Measurements from ENCODE around the gene FMN2. TPM values are rescaled to one million over a fixed set of nuclear protein-coding genes. Genes with fewer than 3 reads are reported as not detected.

The FMN2 gene
- total RNA-seq, 3 donors from 2014 or later (not counting 1 experiment from before 2014, with no cell fraction given): not detected

DNA sequence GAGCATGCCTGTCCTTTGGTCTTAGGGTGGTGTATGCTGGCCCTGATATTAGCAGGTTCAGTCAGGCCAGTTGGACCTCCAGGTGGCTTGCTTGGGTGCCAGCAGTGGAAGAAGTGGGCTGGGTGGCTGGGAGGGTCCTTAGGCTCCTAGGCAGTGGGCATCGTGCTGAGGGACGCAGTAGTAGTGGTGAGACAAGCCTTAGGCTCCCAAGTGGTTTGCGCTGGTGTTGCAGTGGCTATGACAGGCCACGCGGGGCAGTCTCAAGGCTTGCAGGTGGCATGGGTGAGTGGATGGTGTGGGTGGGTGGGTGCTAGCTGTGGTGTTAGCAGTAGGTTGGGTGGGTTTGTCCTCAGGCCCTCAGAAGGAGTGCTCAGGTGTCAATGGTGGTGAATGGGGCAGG lies 162.3 kb downstream of the FMN2 start:
- no peak for ATAC-seq
- peaks cover 7% of the 10 kb centered on the region for H3K36me3 Mint-ChIP-seq
- H3K4me3 Mint-ChIP-seq: no peak overlapping the region
- H3K4me1 ChIP-seq (ENCODE audit: control insufficient read depth, insufficient read depth, low read length): no peaks in the 10 kb centered on the region
- H3K36me3 ChIP-seq (ENCODE audit: control insufficient read depth, insufficient read depth, low read length): no peaks in the 10 kb centered on the region
- no peak for DNase-seq
- no peaks in the 10 kb centered on the region for H3K27me3 ChIP-seq (ENCODE audit: control insufficient read depth, insufficient read depth, low read length)
- H3K4me1 Mint-ChIP-seq: no peaks in the 10 kb centered on the region
- TF ChIP-seq, protein P1, sequence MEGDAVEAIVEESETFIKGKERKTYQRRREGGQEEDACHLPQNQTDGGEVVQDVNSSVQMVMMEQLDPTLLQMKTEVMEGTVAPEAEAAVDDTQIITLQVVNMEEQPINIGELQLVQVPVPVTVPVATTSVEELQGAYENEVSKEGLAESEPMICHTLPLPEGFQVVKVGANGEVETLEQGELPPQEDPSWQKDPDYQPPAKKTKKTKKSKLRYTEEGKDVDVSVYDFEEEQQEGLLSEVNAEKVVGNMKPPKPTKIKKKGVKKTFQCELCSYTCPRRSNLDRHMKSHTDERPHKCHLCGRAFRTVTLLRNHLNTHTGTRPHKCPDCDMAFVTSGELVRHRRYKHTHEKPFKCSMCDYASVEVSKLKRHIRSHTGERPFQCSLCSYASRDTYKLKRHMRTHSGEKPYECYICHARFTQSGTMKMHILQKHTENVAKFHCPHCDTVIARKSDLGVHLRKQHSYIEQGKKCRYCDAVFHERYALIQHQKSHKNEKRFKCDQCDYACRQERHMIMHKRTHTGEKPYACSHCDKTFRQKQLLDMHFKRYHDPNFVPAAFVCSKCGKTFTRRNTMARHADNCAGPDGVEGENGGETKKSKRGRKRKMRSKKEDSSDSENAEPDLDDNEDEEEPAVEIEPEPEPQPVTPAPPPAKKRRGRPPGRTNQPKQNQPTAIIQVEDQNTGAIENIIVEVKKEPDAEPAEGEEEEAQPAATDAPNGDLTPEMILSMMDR (IDR thresholded peaks at IDR 0.05): no peak
- H3K4me3 ChIP-seq (ENCODE audit: low read length): no peak overlapping the region
- no peak overlapping the region for H3K27ac Mint-ChIP-seq
- H3K9me3 ChIP-seq (ENCODE audit: control insufficient read depth, insufficient read depth, low read length): peaks cover 13% of the 10 kb centered on the region
- H3K27me3 Mint-ChIP-seq (ENCODE audit: low read depth in 2 of 2): no peaks in the 10 kb centered on the region
- intact Hi-C loops (cut with micrococcal nuclease): no loop called here
- H3K27ac ChIP-seq (ENCODE audit: low read length): no peak overlapping the region
- H3K9me3 Mint-ChIP-seq: peaks cover 14 to 21% of the 10 kb centered on the region in 2 donors
- whole genome bisulfite sequencing (ENCODE audit: insufficient coverage): 92% methylated on average over 5 of the region's 5 CpGs

DNA sequence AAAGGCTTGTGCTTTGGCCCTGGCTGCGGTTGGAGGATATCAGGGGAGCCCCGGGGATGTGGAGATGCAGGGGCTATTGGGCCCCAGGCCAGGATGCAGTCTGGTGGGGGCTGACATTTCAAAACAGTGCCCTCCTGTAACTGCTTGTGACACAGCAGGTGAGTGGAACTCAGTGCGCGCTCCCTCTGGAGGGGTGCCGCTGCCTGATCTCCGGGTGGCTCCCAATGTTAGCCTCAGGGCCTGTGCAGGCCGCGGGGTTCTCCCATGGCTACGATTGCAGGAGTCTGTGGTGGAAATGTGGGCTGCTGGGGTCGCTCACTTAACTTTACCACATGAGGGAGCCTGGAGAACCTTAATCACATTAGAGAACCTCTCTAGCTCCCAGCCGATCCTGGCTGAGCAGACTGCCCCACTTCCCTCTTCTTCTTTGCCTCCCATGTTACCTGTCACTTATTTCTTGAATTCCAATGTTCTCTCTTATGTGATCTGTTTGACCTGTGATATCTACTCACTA lies 163.2 kb downstream of the FMN2 start:
- Mint-ChIP-seq H3K27ac (no peak overlapping the region), H3K9me3 (peaks cover 14 to 18% of the 10 kb centered on the region in 2 donors), H3K4me3 (no peak overlapping the region), H3K36me3 (peaks cover 7% of the 10 kb centered on the region), H3K4me1 (no peaks in the 10 kb centered on the region), H3K27me3 (ENCODE audit: low read depth in 2 of 2) (no peaks in the 10 kb centered on the region)
- no peaks in the 10 kb centered on the region for H3K36me3 ChIP-seq (ENCODE audit: control insufficient read depth, insufficient read depth, low read length)
- H3K4me3 ChIP-seq (ENCODE audit: low read length): no peak overlapping the region
- H3K4me1 ChIP-seq (ENCODE audit: control insufficient read depth, insufficient read depth, low read length): no peaks in the 10 kb centered on the region
- ATAC-seq: no peak
- no peaks in the 10 kb centered on the region for H3K27me3 ChIP-seq (ENCODE audit: control insufficient read depth, insufficient read depth, low read length)
- no peak for DNase-seq
- TF ChIP-seq, protein P1 (IDR thresholded peaks at IDR 0.05): no peak
- H3K9me3 ChIP-seq (ENCODE audit: control insufficient read depth, insufficient read depth, low read length): peaks cover 13% of the 10 kb centered on the region
- WGBS (ENCODE audit: insufficient coverage): 90% methylated on average over 7 of the region's 11 CpGs
- H3K27ac ChIP-seq (ENCODE audit: low read length): no peak overlapping the region
- intact Hi-C loops (cut with micrococcal nuclease): no loop called here

DNA sequence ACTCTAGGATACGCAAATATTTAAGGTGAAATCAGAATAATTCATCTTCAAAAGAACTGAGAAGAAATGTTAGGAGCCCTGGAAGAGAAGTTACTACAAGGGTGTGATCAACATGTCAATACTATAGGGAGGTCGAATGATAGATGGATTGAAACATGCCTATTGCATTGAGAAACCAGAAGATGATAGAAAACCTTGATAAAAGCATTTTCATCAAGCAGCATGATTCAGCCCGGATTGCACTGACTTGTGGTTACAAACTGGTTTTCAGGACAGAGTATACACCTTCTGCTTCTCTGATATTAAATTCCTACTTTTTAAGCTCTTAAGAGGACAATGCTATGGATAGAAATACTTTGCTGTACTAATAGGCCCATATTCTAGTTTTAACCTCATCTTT lies 164.2 kb downstream of the FMN2 start:
- Mint-ChIP-seq H3K36me3 (peaks cover 7% of the 10 kb centered on the region), H3K27ac (no peak overlapping the region), H3K27me3 (ENCODE audit: low read depth in 2 of 2) (no peaks in the 10 kb centered on the region), H3K4me3 (no peak overlapping the region), H3K4me1 (no peaks in the 10 kb centered on the region), H3K9me3 (peaks cover 13 to 16% of the 10 kb centered on the region in 2 donors)
- DNase-seq (no peak), ATAC-seq (no peak)
- no peak overlapping the region for H3K27ac ChIP-seq (ENCODE audit: low read length)
- TF ChIP-seq, protein P1 (IDR thresholded peaks at IDR 0.05): no peak
- WGBS (ENCODE audit: insufficient coverage): 89% methylated on average over 3 of the region's 3 CpGs
- no peaks in the 10 kb centered on the region for H3K27me3 ChIP-seq (ENCODE audit: control insufficient read depth, insufficient read depth, low read length)
- intact Hi-C loops (cut with micrococcal nuclease): no loop called here
- no peak overlapping the region for H3K4me3 ChIP-seq (ENCODE audit: low read length)
- no peaks in the 10 kb centered on the region for H3K4me1 ChIP-seq (ENCODE audit: control insufficient read depth, insufficient read depth, low read length)
- no peaks in the 10 kb centered on the region for H3K36me3 ChIP-seq (ENCODE audit: control insufficient read depth, insufficient read depth, low read length)
- peaks cover 13% of the 10 kb centered on the region for H3K9me3 ChIP-seq (ENCODE audit: control insufficient read depth, insufficient read depth, low read length)

DNA sequence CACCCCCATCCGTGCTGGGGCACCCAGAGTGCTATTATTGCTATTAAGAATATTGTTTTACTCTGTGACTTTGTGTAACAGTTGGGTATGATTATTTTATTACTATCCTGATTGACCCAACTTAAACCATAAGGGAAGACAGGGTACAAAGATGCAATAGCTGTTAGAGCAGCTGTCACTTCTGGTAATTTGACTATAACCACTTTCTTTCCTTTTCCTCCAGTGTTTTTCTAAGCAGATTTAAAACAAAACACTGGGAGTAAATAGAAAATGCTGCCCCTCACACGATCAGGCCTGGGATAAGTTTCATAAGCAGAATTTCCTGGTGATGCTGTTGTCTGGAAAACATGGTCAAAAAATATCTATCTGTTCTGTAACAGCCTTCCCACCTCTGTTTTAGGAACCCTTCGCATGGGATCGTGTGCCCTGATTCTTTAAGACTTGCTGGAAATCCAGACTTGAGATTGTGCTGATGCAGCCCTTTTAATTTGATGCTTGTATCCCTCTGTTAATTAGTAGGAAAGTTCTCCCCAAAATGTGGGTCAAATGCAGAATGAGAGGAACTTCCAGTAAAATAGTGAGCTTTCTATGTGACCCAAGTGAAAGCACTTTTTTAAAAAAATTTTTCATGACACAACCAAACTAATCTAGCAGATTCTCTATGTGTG lies 165.3 kb downstream of the FMN2 start:
- peaks cover 13% of the 10 kb centered on the region for H3K9me3 ChIP-seq (ENCODE audit: control insufficient read depth, insufficient read depth, low read length)
- H3K27ac ChIP-seq (ENCODE audit: low read length): no peak overlapping the region
- no peak overlapping the region for H3K27ac Mint-ChIP-seq
- TF ChIP-seq, protein P1 (IDR thresholded peaks at IDR 0.05): no peak
- no peaks in the 10 kb centered on the region for H3K4me1 ChIP-seq (ENCODE audit: control insufficient read depth, insufficient read depth, low read length)
- H3K27me3 Mint-ChIP-seq (ENCODE audit: low read depth in 2 of 2): no peaks in the 10 kb centered on the region
- H3K36me3 ChIP-seq (ENCODE audit: control insufficient read depth, insufficient read depth, low read length): no peaks in the 10 kb centered on the region
- intact Hi-C loops (cut with micrococcal nuclease): no loop called here
- ATAC-seq (no peak), DNase-seq (no peak)
- H3K36me3 Mint-ChIP-seq: peaks cover 7% of the 10 kb centered on the region
- no peak overlapping the region for H3K4me3 Mint-ChIP-seq
- 84% methylated on average over 3 of the region's 4 CpGs for WGBS (ENCODE audit: insufficient coverage)
- H3K4me1 Mint-ChIP-seq: no peaks in the 10 kb centered on the region
- H3K27me3 ChIP-seq (ENCODE audit: control insufficient read depth, insufficient read depth, low read length): no peaks in the 10 kb centered on the region
- H3K4me3 ChIP-seq (ENCODE audit: low read length): no peak overlapping the region
- peaks cover 12 to 15% of the 10 kb centered on the region in 2 donors for H3K9me3 Mint-ChIP-seq
